Vagina (tissue), 2 donors: ENCODE results near the gene SCRT2. TPM values are rescaled to one million over a fixed set of nuclear protein-coding genes. Genes with fewer than 3 reads are reported as not detected.

Experiments used
- DNase-seq, 2 donors: peaks; one replicate each; pipeline ENCODE4 v3.0.0-alpha.2; 2017; ENCODE audit errors: extremely low spot score in 2 of 2
- H3K27ac ChIP-seq: fragments of 200-600 bp; sonication (generic); one replicate; pipeline ENCODE4 v1.5.1; 2019
- H3K27me3 ChIP-seq: fragments of 200-600 bp; sonication (generic); one replicate; pipeline ENCODE4 v1.5.1; 2019
- H3K36me3 ChIP-seq, 2 donors: fragments of 200-600 bp; sonication (generic); one replicate each; pipeline ENCODE4 v1.5.1; 2017 to 2019
- H3K4me1 ChIP-seq: fragments of 200-600 bp; sonication (generic); one replicate; pipeline ENCODE4 v1.5.1; 2019
- H3K4me3 ChIP-seq, 2 donors: fragments of 200-600 bp; sonication (generic); 1 replicate in 1 of 2; 2 replicates in 1 of 2; pipeline ENCODE4 v1.5.1; 2016 to 2019
- H3K9me3 ChIP-seq: fragments of 200-600 bp; sonication (generic); one replicate; pipeline ENCODE4 v1.5.1; 2019
- CTCF ChIP-seq, 3 experiments: fragments of 450-650 bp in 2 of 3; fragments of 200-600 bp in 1 of 3; sonication (generic) in 1 of 3; IDR thresholded peaks; one replicate each; pipeline ENCODE4 v1.5.1; 2017 to 2019; ENCODE audit warnings: antibody characterized with exemption in 3 of 3, mild to moderate bottlenecking in 2 of 3, moderate library complexity in 2 of 3
- POLR2A ChIP-seq, 2 donors: fragments of 450-650 bp; IDR thresholded peaks; one replicate each; pipeline ENCODE4 v1.6.1; 2017; ENCODE audit warnings: antibody characterized with exemption in 2 of 2, mild to moderate bottlenecking in 2 of 2, moderate library complexity in 2 of 2
- POLR2AphosphoS5 ChIP-seq, 2 donors: sonication (generic); formaldehyde crosslinking; IDR thresholded peaks; one replicate each; pipeline ENCODE4 v1.9.0; 2017; ENCODE audit warnings: antibody characterized with exemption in 2 of 2, mild to moderate bottlenecking in 2 of 2, low read depth in 1 of 2; ENCODE audit not compliant: insufficient read depth in 1 of 2
- intact Hi-C: fragments of 100-400 bp; cut with DNase I; formaldehyde crosslinking; loops from one replicate; pipeline ENCODE4 v1.15.1; 2023
- total RNA-seq: library from RNA; depleted of rRNA; stranded (reverse); fragments of >200 nt; gene quantifications from one replicate; pipeline ENCODE4 v1.2.3, GENCODE V29; 2016

The SCRT2 gene
- total RNA-seq, 1 donor from 2014 or later: not detected

GRCh38 chr20:689348-689747 is 13.7 kb upstream of the SCRT2 start:
- DNase-seq: no peak
- H3K27ac ChIP-seq: no peak overlapping the region
- intact Hi-C loops: no loop called here
- no peaks in the 10 kb centered on the region for H3K27me3 ChIP-seq
- no peaks in the 10 kb centered on the region for H3K4me1 ChIP-seq
- TF ChIP-seq CTCF (IDR thresholded peaks at IDR 0.05) (no peak), POLR2A (IDR thresholded peaks at IDR 0.05) (no peak), POLR2AphosphoS5 (IDR thresholded peaks at IDR 0.05; ENCODE audit: insufficient read depth in 1 of 2, low read depth in 1 of 2) (no peak)
- no peaks in the 10 kb centered on the region for H3K36me3 ChIP-seq
- H3K4me3 ChIP-seq: no peak overlapping the region
- H3K9me3 ChIP-seq: no peaks in the 10 kb centered on the region

DNA sequence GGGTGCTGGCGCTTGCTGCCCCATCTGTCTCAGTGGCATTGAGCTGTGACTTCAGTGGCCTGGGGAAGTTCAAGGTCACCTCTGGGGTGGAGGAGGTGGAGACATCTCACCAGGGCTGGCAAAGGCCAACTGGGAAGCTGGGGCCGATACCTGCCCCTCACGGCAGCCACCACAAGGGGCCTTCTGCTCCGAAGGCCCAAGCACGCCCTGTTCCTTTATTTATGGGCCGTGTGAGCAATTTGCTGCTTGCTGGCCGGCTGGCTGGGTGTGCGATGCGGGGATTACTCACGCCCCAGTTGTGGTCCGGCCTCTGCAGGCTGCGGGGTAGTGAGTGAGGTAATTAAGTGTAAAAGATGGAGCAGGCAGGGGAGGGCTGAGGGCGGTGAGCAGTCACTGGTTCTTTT is 13.2 kb upstream of the SCRT2 start:
- no peak overlapping the region for H3K4me3 ChIP-seq
- no peaks in the 10 kb centered on the region for H3K27me3 ChIP-seq
- no peaks in the 10 kb centered on the region for H3K9me3 ChIP-seq
- TF ChIP-seq POLR2A (IDR thresholded peaks at IDR 0.05) (no peak), POLR2AphosphoS5 (IDR thresholded peaks at IDR 0.05; ENCODE audit: insufficient read depth in 1 of 2, low read depth in 1 of 2) (no peak), CTCF (IDR thresholded peaks at IDR 0.05) (no peak)
- H3K36me3 ChIP-seq: no peaks in the 10 kb centered on the region
- no peak overlapping the region for H3K27ac ChIP-seq
- DNase-seq: no peak
- H3K4me1 ChIP-seq: no peaks in the 10 kb centered on the region
- intact Hi-C loops: no loop called here

DNA sequence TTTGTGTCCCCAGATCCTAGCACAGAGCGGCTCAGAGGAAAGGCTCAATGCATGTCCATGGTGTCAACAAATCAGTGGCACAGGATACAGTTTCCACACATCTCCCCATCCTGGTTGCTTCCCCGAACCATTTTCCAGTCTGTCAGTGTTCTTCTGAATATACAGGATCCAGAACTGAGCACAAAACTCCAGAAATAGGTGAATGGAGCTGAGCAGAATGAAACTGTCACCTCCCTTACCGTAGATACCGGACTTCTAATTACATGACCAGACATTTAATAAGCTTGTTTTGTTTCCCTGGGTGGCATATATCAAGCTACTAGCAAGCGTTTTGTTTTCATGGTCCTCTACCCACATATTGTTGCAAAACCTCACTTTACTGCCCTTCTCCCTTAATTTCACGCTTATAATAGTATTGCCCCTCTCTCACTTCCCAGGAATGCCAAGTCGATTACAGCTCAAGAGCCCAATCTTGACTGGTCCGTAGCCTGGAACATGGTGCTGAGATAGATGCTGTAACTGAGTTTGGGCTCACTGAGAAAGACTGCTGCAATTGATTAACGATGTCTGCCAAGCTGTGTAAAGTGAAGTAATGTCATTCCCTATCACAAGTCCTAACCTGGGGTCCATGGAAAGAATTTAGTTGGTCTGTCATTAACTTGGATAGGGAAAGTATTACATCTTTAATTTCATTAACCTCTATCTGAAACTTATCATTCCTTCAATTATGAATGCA is 12.0 kb upstream of the SCRT2 start:
- intact Hi-C loops: no loop called here
- Histone ChIP-seq H3K27ac (no peak overlapping the region), H3K36me3 (no peaks in the 10 kb centered on the region), H3K4me3 (no peak overlapping the region), H3K9me3 (no peaks in the 10 kb centered on the region), H3K27me3 (no peaks in the 10 kb centered on the region), H3K4me1 (no peaks in the 10 kb centered on the region)
- no peak for TF ChIP-seq POLR2A (IDR thresholded peaks at IDR 0.05)
- TF ChIP-seq POLR2AphosphoS5 (IDR thresholded peaks at IDR 0.05; ENCODE audit: insufficient read depth in 1 of 2, low read depth in 1 of 2): no peak
- no peak for TF ChIP-seq CTCF (IDR thresholded peaks at IDR 0.05)
- no peak for DNase-seq

- Histone ChIP-seq H3K27me3 (no peaks in the 10 kb centered on the region), H3K4me1 (no peaks in the 10 kb centered on the region), H3K27ac (no peak overlapping the region), H3K9me3 (no peaks in the 10 kb centered on the region), H3K36me3 (no peaks in the 10 kb centered on the region), H3K4me3 (no peak overlapping the region)
- intact Hi-C loops: no loop called here
- DNase-seq: no peak
- TF ChIP-seq POLR2AphosphoS5 (IDR thresholded peaks at IDR 0.05; ENCODE audit: insufficient read depth in 1 of 2, low read depth in 1 of 2): no peak
- no peak for TF ChIP-seq POLR2A (IDR thresholded peaks at IDR 0.05)
- TF ChIP-seq CTCF (IDR thresholded peaks at IDR 0.05): no peak
These were observed 9.2 kb upstream of the SCRT2 start for GRCh38 chr20:684676-685319.

GRCh38 chr20:682123-682522 is 6.5 kb upstream of the SCRT2 start:
- H3K27me3 ChIP-seq: no peaks in the 10 kb centered on the region
- TF ChIP-seq POLR2AphosphoS5 (IDR thresholded peaks at IDR 0.05; ENCODE audit: insufficient read depth in 1 of 2, low read depth in 1 of 2): no peak
- intact Hi-C loops: no loop called here

More at GRCh38 chr20:682123-682522, 6.5 kb upstream of the SCRT2 start:
- no peaks in the 10 kb centered on the region for H3K36me3 ChIP-seq
- H3K27ac ChIP-seq: no peak overlapping the region
- no peak for DNase-seq
- no peaks in the 10 kb centered on the region for H3K4me1 ChIP-seq
- no peaks in the 10 kb centered on the region for H3K9me3 ChIP-seq
- no peak overlapping the region for H3K4me3 ChIP-seq
